T-helper 1 cell treated with Interleukin-12 subunit alpha and Interleukin-12 subunit beta and Interleukin-4 antibody, amounts not matched to agents 30 μg/mL and 1 μg/mL, for 36 hours (primary cell): ENCODE measurements around the gene PLAGL2.
A peak's percentile ranks its signal among the peaks of the same experiment; 100 is the strongest.
"Not testable (repeated sequence)": the region's sequence is repeated elsewhere in the genome, so short reads cannot be mapped to it uniquely, and the experiment has no call there.

ENCODE experiments used
- H3K27ac Mint-ChIP-seq: one replicate; pipeline ENCODE4 v1.8.0; 2021; ENCODE audit warnings: mild to moderate bottlenecking, mixed read lengths
- H3K27me3 Mint-ChIP-seq: one replicate; pipeline ENCODE4 v1.8.0; 2021; ENCODE audit warnings: low read depth, mixed read lengths
- H3K36me3 Mint-ChIP-seq: one replicate; pipeline ENCODE4 v1.8.0; 2021; ENCODE audit warnings: low read depth, mixed read lengths
- H3K4me1 Mint-ChIP-seq: one replicate; pipeline ENCODE4 v1.8.0; 2021; ENCODE audit warnings: low read depth, mixed read lengths
- H3K4me3 Mint-ChIP-seq: one replicate; pipeline ENCODE4 v1.8.0; 2021; ENCODE audit warnings: mild to moderate bottlenecking, moderate library complexity, mixed read lengths
- H3K9me3 Mint-ChIP-seq: one replicate; pipeline ENCODE4 v1.8.0; 2021; ENCODE audit warnings: mixed read lengths

The PLAGL2 gene, protein sequence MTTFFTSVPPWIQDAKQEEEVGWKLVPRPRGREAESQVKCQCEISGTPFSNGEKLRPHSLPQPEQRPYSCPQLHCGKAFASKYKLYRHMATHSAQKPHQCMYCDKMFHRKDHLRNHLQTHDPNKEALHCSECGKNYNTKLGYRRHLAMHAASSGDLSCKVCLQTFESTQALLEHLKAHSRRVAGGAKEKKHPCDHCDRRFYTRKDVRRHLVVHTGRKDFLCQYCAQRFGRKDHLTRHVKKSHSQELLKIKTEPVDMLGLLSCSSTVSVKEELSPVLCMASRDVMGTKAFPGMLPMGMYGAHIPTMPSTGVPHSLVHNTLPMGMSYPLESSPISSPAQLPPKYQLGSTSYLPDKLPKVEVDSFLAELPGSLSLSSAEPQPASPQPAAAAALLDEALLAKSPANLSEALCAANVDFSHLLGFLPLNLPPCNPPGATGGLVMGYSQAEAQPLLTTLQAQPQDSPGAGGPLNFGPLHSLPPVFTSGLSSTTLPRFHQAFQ

DNA sequence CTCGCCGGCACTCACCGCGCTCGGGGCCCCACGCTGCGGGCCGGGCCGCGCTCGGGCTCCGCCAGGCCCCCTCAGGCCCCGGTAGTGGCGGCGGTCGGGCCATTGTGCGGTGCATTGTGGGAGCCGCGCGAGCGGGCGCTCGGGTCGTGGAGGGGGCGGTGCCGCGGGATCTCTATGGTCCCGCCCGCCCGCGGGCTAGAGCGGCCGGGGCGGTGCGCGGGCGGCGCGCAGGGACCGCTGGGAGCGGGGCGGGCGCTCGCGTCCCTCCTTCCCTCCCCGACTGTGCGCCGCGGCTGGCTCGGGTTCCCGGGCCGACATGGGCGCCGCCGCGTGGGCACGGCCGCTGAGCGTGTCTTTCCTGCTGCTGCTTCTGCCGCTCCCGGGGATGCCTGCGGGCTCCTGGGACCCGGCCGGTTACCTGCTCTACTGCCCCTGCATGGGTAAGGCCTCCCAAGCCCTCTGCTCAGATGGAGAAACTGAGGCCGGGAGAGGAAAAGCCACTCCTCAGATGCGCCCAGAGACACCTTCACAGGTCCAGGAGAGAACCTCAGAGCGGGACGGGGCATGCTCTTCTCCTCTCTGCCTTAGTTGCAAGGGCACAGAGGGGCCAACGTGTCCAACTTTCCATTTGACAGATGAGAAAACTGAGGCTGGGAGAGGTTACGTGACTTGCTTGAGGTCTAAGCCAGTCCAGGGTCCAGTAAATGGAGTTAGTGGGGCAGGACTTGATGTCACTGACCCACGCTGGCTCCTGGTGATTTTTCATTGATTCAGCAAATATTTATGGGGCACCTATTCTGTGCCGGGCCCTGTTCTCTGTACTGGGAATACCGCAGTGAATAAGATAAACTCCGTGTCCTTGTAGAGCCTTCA lies at the start of gene PLAGL2, which contains the start of gene POFUT1:
Gene PLAGL2, minus strand, starts transcription at position 118 of the 873 bp plus-strand sequence. CDS start 5,565 bp downstream, outside the sequence.
Gene POFUT1, plus strand, starts transcription at position 255 of the 873 bp plus-strand sequence. Its CDS starts 62 bp downstream, at position 317.
- H3K27ac Mint-ChIP-seq, result peak within 1 kb of the TSS; percentile 96
- H3K27me3 Mint-ChIP-seq, result no peaks in the 10 kb centered on the region
- H3K4me3 Mint-ChIP-seq, result peak within 1 kb of the TSS; percentile 99
- no peaks in the 10 kb centered on the region for H3K9me3 Mint-ChIP-seq
- peaks cover 72% of the 10 kb centered on the region for H3K4me1 Mint-ChIP-seq
- peaks cover 29% of the 10 kb centered on the region for H3K36me3 Mint-ChIP-seq

DNA sequence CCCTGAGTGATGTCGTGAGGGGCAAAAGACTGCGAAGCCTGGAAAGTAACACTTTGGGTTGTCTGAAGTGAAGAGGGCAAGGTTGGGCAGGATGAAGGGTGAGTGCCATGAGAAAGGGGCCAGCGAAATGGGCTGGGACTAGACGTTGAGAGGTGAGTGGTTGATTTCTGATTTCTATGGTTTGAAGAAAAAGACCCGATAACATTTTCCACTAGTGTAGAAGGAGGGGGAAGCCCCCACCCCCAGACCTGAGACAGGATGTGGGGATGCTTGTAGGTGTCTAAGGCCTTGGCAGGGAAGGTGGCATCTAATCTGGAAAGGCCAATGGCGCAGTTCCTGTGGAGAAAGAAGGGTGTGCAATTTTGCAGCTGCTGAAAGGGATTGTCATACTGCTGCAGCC lies 44.6 kb upstream of the PLAGL2 start:
- Mint-ChIP-seq H3K9me3 (peaks cover 3% of the 10 kb centered on the region), H3K4me3 (peak overlapping the region; percentile 1), H3K36me3 (peaks cover 4% of the 10 kb centered on the region), H3K27ac (peak overlapping the region; percentile 66), H3K27me3 (no peaks in the 10 kb centered on the region), H3K4me1 (peaks cover 34% of the 10 kb centered on the region)

DNA sequence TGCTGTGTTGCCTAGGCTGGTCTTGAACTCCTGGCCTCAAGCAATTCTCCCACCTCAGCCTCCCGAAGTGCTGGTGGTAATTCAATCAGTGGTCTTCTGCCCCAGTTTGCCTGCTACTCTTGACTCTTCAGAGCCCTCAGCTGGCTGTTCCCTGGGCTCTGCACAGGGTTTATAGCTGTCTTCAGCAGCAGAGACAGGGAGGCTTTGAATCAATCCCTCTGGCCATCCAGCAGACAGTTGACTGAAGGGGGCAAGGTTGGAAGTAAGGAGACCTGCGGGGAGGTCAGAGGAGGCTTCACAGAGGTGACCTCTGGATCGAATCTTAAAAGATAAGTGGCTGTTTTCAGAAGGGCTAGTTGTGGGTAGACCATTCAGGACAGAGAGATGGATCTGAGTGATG lies 43.9 kb upstream of the PLAGL2 start:
- Mint-ChIP-seq H3K27me3 (no peaks in the 10 kb centered on the region), H3K4me3 (peak overlapping the region; percentile 25), H3K9me3 (peaks cover 3% of the 10 kb centered on the region), H3K27ac (peak overlapping the region; percentile 72), H3K36me3 (peaks cover 4% of the 10 kb centered on the region), H3K4me1 (peaks cover 28% of the 10 kb centered on the region)

DNA sequence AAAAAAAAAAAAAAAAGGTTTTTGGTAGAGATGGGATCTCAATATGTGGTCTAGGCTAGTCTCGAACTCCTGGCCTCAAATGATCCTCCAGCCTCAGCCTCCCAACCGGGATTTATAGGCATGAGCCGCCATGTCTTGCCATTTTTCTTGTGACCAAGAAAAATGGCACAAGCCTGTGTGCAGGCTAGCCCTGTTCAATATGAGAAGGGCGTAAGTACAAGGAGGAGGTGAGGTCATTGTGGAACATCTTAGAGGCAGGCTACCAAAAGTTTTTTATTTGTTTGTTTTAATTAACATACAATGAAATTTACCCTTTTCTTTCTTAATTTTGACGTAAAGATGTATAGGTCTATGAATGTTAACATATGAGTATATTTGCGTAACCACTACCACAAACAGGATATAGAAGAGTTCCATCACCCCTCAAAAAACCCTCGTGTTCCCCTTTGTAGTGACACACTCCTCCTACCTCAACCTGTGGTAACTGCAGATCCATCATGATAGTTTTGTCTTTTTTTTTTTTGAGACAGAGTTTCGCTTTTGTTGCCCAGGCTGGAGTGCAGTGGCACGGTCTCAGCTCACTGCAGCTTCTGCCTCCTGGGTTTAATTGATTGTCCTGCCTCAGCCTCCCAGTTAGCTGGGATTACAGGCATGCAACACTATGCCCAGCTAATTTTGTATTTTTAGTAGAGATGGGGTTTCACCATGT lies 41.6 kb upstream of the PLAGL2 start:
- Mint-ChIP-seq H3K36me3 (peaks cover 4% of the 10 kb centered on the region), H3K27me3 (no peaks in the 10 kb centered on the region), H3K4me1 (peaks cover 28% of the 10 kb centered on the region), H3K9me3 (peaks cover 3% of the 10 kb centered on the region), H3K27ac (peak overlapping the region; percentile 78), H3K4me3 (peak overlapping the region; percentile 1)

DNA sequence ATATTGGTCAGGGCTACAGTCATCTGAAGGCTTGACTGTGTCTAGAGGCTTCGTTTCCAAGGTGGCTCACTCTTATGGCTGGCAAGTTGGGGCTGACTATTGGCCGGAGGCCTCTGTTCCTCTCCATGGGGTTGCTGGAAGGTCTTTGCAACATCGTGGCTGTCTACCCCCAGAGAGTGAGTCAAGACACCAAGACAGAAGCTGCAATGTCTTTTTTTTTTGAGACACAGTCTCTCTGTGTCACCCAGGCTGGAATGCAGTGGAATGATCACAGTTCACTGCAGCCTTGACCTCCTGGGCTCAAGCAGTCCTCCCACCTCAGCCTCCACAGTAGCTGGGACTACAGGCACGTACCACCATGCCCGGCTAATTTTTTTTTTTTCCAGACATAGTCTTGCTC lies 40.5 kb upstream of the PLAGL2 start:
- Mint-ChIP-seq H3K9me3 (peaks cover 3% of the 10 kb centered on the region), H3K4me3 (no peak overlapping the region), H3K36me3 (peaks cover 4% of the 10 kb centered on the region), H3K27ac (no peak overlapping the region), H3K4me1 (peaks cover 25% of the 10 kb centered on the region), H3K27me3 (no peaks in the 10 kb centered on the region)

DNA sequence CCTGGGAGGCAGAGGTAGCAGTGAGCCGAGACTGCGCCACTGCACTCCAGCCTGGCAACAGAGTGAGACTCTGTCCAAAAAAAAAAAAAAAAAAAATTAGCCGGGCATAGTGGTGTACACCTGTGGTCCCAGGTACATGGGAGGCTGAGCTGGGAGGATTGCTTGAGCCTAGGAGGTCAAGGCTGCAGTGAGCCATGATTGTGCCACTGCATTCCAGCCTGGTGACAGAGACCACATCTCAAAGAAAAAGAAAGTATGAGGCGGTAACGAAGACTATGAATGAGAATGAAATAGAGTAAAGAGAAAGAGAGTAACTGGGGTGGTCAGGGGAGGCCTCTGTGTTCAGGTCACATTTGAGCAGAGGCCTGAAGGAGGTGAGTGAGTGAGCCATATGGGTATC lies 38.7 kb upstream of the PLAGL2 start:
- not testable (repeated sequence) for H3K27me3 Mint-ChIP-seq, H3K4me3 Mint-ChIP-seq, H3K36me3 Mint-ChIP-seq, H3K9me3 Mint-ChIP-seq
- peak overlapping the region; percentile 18 for H3K27ac Mint-ChIP-seq
- peaks cover 12% of the 10 kb centered on the region for H3K4me1 Mint-ChIP-seq

DNA sequence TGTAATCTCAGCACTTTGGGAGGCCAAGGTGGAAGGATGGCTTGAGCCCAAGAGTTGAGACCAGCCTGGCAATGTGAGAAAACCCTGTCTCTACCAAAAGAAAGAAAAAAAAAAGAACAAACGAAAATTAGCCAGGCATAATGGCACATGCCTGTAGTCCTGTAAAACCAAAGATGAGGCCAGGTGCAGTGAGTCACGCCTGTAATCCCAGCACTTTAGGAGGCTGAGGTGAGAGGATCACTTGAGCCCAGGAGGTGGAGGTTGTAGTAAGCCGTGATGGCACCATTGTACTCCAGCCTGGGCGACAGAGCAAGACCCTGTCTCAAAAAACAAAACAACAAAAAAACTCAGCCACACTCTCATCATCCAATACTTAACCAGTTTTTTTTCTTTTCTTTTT lies 37.4 kb upstream of the PLAGL2 start:
- H3K4me1 Mint-ChIP-seq, result peaks cover 13% of the 10 kb centered on the region
- H3K27ac Mint-ChIP-seq, result no peak overlapping the region
- H3K36me3 Mint-ChIP-seq, result no peaks in the 10 kb centered on the region
- no peak overlapping the region for H3K4me3 Mint-ChIP-seq
- no peaks in the 10 kb centered on the region for H3K27me3 Mint-ChIP-seq
- H3K9me3 Mint-ChIP-seq, result no peaks in the 10 kb centered on the region

DNA sequence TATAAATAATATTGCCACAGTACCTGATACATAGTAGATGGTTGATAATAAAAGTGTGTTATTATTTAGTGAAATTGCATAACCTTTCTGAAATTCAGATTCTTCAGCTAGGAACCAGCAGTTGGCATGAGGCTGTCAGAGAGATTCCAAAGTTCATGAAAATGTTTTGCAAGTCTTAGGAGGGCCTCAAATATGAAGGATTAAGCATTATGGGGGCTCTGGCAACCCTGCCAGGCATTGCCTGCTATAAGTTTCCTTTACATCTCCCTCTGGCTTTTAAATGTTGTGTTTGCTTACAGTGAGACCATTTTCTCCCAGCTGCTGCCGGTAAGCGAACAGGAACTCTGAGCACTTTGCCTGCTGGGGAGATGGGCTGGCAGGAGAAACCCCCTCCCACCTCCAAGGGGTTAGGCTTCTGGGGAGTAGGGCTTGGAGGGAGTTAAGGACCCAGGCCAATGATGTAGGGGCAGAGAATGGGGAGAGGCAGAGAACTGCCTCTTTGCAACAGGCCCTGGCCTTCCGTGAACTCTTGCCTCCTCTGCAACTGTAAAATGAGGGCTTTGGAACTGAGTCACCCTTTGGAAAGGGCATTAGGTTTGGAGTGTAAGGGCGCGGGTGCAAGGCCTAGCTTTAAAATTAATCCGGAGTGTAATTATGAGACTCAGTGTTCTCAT lies 36.7 kb upstream of the PLAGL2 start:
- Mint-ChIP-seq H3K9me3 (no peaks in the 10 kb centered on the region), H3K27ac (no peak overlapping the region), H3K36me3 (no peaks in the 10 kb centered on the region), H3K27me3 (no peaks in the 10 kb centered on the region), H3K4me1 (peaks cover 9% of the 10 kb centered on the region), H3K4me3 (no peak overlapping the region)

DNA sequence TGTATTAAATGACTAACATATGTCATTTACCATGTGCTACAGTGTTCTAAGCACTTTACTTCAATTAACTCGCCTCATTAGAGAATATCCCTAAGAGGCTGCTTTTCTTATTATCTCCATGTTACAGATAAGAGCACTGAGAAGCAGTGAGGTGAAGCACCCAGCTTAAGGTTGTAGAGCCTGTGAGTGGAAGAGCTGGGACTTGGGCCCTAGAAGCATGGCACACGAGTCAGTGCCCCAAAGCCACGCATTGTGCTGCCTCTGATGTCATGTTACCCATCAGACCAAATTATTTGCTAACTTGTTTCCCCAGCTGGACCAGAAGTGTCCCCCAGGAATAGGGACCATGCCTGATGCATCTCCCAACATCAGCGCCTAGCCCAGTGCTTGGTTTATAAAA lies 34.3 kb upstream of the PLAGL2 start:
- no peak overlapping the region for H3K27ac Mint-ChIP-seq

DNA sequence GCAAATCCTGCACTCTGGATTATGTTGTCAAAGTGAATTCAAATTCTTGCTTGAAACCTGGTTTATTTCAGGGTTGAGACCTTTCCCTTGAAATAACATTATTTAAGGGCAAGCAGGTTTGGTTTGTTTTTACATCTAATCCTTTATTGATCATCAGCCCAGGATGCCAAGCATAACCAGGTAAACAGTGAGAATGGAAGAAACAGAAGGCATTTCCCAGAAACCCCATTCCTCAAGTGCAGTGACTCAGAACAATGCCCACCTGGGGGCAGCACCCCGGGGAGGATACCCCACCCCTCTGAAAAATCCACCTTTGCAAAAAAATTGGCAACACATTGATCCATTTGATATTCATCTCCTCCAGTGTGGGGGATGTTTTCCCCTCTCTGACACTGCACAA lies 32.7 kb upstream of the PLAGL2 start:
- no peaks in the 10 kb centered on the region for H3K9me3 Mint-ChIP-seq

More for the DNA sequence above, 34.3 kb upstream of the PLAGL2 start:
- peaks cover 2% of the 10 kb centered on the region for H3K36me3 Mint-ChIP-seq
- no peaks in the 10 kb centered on the region for H3K9me3 Mint-ChIP-seq
- peaks cover 5% of the 10 kb centered on the region for H3K4me1 Mint-ChIP-seq
- H3K27me3 Mint-ChIP-seq, result no peaks in the 10 kb centered on the region
- H3K4me3 Mint-ChIP-seq, result no peak overlapping the region

DNA sequence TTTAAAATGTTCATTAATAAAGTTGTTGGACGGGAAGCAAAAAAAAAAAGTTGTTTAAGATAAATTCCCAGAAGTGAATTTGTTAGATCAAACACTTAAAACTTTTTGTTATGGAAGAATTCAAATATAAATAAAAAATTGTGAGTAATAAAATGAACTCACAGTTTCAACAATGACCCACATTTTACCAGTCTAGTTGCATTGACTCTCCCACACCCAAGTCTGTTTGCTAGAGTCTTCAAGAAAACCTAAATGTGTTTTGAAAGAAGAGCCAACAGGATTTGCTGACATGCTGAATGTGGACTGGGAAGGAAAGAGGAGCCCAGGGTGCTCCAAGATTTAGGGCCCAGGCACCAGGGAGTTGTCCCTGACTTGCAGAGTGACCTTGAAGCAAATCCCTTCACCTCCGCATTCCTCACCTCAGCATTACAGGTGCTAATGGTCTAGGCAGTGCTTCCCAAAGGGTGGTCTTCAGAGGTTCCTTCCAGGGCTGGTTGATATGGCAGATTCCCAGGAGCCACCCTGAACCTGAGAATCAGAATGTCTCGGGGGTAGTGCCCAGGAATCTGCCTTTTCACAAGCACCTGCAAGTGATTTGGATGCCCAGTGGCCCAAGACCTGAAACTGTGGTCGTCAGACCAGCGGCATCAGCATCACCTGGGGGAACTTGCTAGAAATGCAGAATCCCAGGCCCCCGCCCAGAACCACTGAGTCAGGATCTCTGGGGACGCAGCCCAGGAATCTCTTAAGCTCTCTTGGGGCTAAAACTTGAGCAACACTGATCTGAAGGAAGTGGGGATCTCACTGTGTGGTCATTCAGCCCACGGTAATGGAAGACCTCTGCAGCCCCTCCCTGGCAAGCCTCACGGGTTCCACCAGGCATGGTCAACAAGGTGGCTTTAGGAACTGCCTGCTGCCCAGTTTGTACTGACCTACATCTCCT lies 31.2 kb upstream of the PLAGL2 start:
- peaks cover 4% of the 10 kb centered on the region for H3K4me1 Mint-ChIP-seq
- peaks cover 18% of the 10 kb centered on the region for H3K36me3 Mint-ChIP-seq
- no peaks in the 10 kb centered on the region for H3K27me3 Mint-ChIP-seq
- H3K27ac Mint-ChIP-seq, result no peak overlapping the region
- H3K4me3 Mint-ChIP-seq, result no peak overlapping the region
- no peaks in the 10 kb centered on the region for H3K9me3 Mint-ChIP-seq

More for the DNA sequence above, 32.7 kb upstream of the PLAGL2 start:
- Mint-ChIP-seq H3K36me3 (peaks cover 12% of the 10 kb centered on the region), H3K27ac (no peak overlapping the region), H3K4me3 (no peak overlapping the region), H3K4me1 (peaks cover 3% of the 10 kb centered on the region), H3K27me3 (no peaks in the 10 kb centered on the region)

DNA sequence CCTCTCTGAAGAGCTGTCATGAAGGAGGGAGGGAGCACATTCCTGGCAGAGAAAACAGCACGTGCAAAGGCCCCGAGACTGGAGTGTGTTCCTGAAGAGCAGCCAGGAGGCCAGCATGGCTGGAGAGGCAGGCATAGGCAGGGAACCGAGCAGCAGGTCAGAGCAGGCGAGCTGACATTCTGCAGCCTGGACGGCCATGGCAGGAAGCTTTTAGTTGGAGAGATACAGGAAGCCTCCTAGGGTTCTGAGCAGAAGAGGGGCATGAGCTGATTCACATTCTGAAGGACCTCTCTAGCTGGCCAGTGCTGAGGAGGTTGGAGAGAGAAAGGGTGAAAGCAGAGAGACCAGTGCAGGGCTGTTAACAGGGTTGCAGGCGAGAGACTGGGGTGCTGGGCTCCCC lies 29.9 kb upstream of the PLAGL2 start:
- Mint-ChIP-seq H3K9me3 (no peaks in the 10 kb centered on the region), H3K4me3 (no peak overlapping the region), H3K27me3 (no peaks in the 10 kb centered on the region), H3K4me1 (peaks cover 15% of the 10 kb centered on the region), H3K27ac (no peak overlapping the region), H3K36me3 (peaks cover 28% of the 10 kb centered on the region)

DNA sequence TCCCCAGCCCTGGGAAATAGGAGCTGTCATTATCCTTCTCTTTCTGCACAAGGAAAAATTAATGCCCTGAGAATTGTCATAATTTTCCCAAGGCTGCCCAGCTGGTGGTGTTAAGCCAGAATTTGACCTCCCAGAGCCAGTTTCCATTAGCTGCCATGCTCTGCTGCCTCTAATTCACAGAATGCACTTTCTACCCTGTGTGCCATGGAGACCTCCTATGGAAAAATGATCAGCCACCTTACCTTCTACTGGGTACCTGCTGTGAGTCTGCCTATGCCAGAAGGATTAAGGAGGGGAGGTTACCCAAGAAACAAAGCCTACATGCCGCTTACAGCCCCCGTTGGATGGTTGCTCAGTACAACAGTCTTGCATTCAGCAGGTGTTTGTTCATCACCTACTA lies 29.3 kb upstream of the PLAGL2 start:
- no peaks in the 10 kb centered on the region for H3K9me3 Mint-ChIP-seq
- peaks cover 18% of the 10 kb centered on the region for H3K4me1 Mint-ChIP-seq
- H3K27me3 Mint-ChIP-seq, result no peaks in the 10 kb centered on the region
- H3K4me3 Mint-ChIP-seq, result no peak overlapping the region
- peaks cover 30% of the 10 kb centered on the region for H3K36me3 Mint-ChIP-seq
- no peak overlapping the region for H3K27ac Mint-ChIP-seq
